Trophoblast cell (in vitro differentiated cells and primary cell): ENCODE measurements around the gene IMPG2.
A peak's percentile ranks its signal among the peaks of the same experiment; 100 is the strongest.

Experiments
- DNase-seq, 2 donors: peaks; one replicate each; pipeline ENCODE4 v3.0.0-alpha.2; 2016
- H2AFZ ChIP-seq: 2 replicates; pipeline ENCODE4 v1.6.1; 2013; ENCODE audit warnings: low read length, moderate library complexity, mild to moderate bottlenecking; ENCODE audit not compliant: insufficient read depth, poor library complexity
- H2AK5ac ChIP-seq: 2 replicates; pipeline ENCODE4 v1.6.1; 2013; ENCODE audit warnings: mild to moderate bottlenecking, low read length
- H2BK120ac ChIP-seq: 2 replicates; pipeline ENCODE4 v1.6.1; 2013; ENCODE audit warnings: low read length, mild to moderate bottlenecking, moderate library complexity; ENCODE audit not compliant: insufficient read depth, poor library complexity
- H2BK12ac ChIP-seq: 2 replicates; pipeline ENCODE4 v1.6.1; 2013; ENCODE audit warnings: mild to moderate bottlenecking, low read length, moderate library complexity
- H2BK5ac ChIP-seq: 2 replicates; pipeline ENCODE4 v1.6.1; 2013; ENCODE audit warnings: low read length, low read depth, moderate library complexity, mild to moderate bottlenecking; ENCODE audit not compliant: poor library complexity
- H3K14ac ChIP-seq: 2 replicates; pipeline ENCODE4 v1.6.1; 2013; ENCODE audit warnings: mild to moderate bottlenecking, low read length
- H3K18ac ChIP-seq: 2 replicates; pipeline ENCODE4 v1.6.1; 2013; ENCODE audit warnings: mild to moderate bottlenecking, low read length
- H3K23ac ChIP-seq: 2 replicates; pipeline ENCODE4 v1.6.1; 2013; ENCODE audit warnings: low read length
- H3K27ac ChIP-seq: 2 replicates; pipeline ENCODE4 v1.5.1; 2013; ENCODE audit warnings: low read depth, mild to moderate bottlenecking, inconsistent platforms, low read length, moderate library complexity
- H3K27me3 ChIP-seq: 2 replicates; pipeline ENCODE4 v1.6.1; 2013; ENCODE audit warnings: inconsistent platforms, mild to moderate bottlenecking, low read length, moderate library complexity; ENCODE audit not compliant: insufficient read depth
- H3K36me3 ChIP-seq, 2 experiments: 1 replicate in 1 of 2; 2 replicates in 1 of 2; pipeline ENCODE4 v1.6.1; 2013; ENCODE audit warnings: low read length in 2 of 2, mild to moderate bottlenecking in 2 of 2, moderate library complexity in 1 of 2; ENCODE audit not compliant: insufficient read depth in 2 of 2, control insufficient read depth in 1 of 2
- H3K4ac ChIP-seq: 2 replicates; pipeline ENCODE4 v1.6.1; 2013; ENCODE audit warnings: low read depth, mild to moderate bottlenecking, low read length, moderate library complexity
- H3K4me1 ChIP-seq, 2 experiments: 1 replicate in 1 of 2; 2 replicates in 1 of 2; pipeline ENCODE4 v1.6.1; 2013; ENCODE audit warnings: low read length in 2 of 2, mild to moderate bottlenecking in 2 of 2, moderate library complexity in 1 of 2; ENCODE audit not compliant: insufficient read depth in 2 of 2, control insufficient read depth in 1 of 2
- H3K4me2 ChIP-seq: 2 replicates; pipeline ENCODE4 v1.6.1; 2013; ENCODE audit warnings: inconsistent platforms, mild to moderate bottlenecking, low read length, moderate library complexity
- H3K4me3 ChIP-seq: 2 replicates; pipeline ENCODE4 v1.5.1; 2013; ENCODE audit warnings: mild to moderate bottlenecking, low read depth, low read length, inconsistent platforms
- H3K79me1 ChIP-seq: one replicate; pipeline ENCODE4 v1.6.1; 2013; ENCODE audit warnings: low read length
- H3K79me2 ChIP-seq: 2 replicates; pipeline ENCODE4 v1.6.1; 2013; ENCODE audit warnings: low read length, mild to moderate bottlenecking; ENCODE audit not compliant: control insufficient read depth, insufficient read depth, poor library complexity
- H3K9ac ChIP-seq: 2 replicates; pipeline ENCODE4 v1.6.1; 2013; ENCODE audit warnings: mild to moderate bottlenecking, low read length
- H3K9me3 ChIP-seq: 2 replicates; pipeline ENCODE4 v1.6.1; 2013; ENCODE audit warnings: low read depth, mild to moderate bottlenecking, control low read depth, inconsistent platforms, low read length; ENCODE audit not compliant: insufficient read depth
- H4K12ac ChIP-seq: 2 replicates; pipeline ENCODE4 v1.6.1; 2013; ENCODE audit warnings: low read depth, mild to moderate bottlenecking, low read length, moderate library complexity
- H4K8ac ChIP-seq: 2 replicates; pipeline ENCODE4 v1.6.1; 2013; ENCODE audit warnings: low read depth, mild to moderate bottlenecking, low read length, moderate library complexity
- H4K91ac ChIP-seq: one replicate; pipeline ENCODE4 v1.6.1; 2013; ENCODE audit warnings: low read depth, mild to moderate bottlenecking, low read length, moderate library complexity
- WGBS: extraction: QIAGEN DNeasy Blood & Tissue Kit; methylation state at CpG from one replicate; pipeline ENCODE4 v1.1.7; 2013; ENCODE audit warnings: missing lambda C conversion rate; ENCODE audit not compliant: insufficient read length, insufficient coverage; ENCODE audit errors: extremely low coverage; 5-methylcytosine and 5-hydroxymethylcytosine counted together

The IMPG2 gene

GRCh38 chr3:101182734-101183133 is 137.6 kb downstream of the IMPG2 start:
- no peaks in the 10 kb centered on the region for H3K79me2 ChIP-seq
- H3K4me2 ChIP-seq, result no peak overlapping the region
- H3K36me3 ChIP-seq, result no peaks in the 10 kb centered on the region
- no peak overlapping the region for H4K12ac ChIP-seq
- H2BK120ac ChIP-seq, result no peak overlapping the region
- no peak overlapping the region for H2BK12ac ChIP-seq
- H4K8ac ChIP-seq, result no peak overlapping the region
- H3K4me3 ChIP-seq, result no peak overlapping the region
- H3K14ac ChIP-seq, result no peak overlapping the region
- no peak overlapping the region for H2BK5ac ChIP-seq
- peaks cover 2 to 13% of the 10 kb centered on the region in 2 experiments for H3K4me1 ChIP-seq
- H3K18ac ChIP-seq, result no peak overlapping the region
- H2AK5ac ChIP-seq, result no peak overlapping the region
- H4K91ac ChIP-seq, result no peak overlapping the region
- H3K27ac ChIP-seq, result peak overlapping the region; percentile 17
- no peaks in the 10 kb centered on the region for H3K27me3 ChIP-seq
- H2AFZ ChIP-seq, result no peak overlapping the region
- H3K9ac ChIP-seq, result no peak overlapping the region
- H3K4ac ChIP-seq, result no peak overlapping the region
- peaks cover 2% of the 10 kb centered on the region for H3K9me3 ChIP-seq
- no peak overlapping the region for H3K23ac ChIP-seq
- peak; percentile 55 to 71 for DNase-seq
- H3K79me1 ChIP-seq, result peaks cover 5% of the 10 kb centered on the region
- no CpG with 5 or more reads among the region's 1 CpG for WGBS

GRCh38 chr3:101181801-101182200 is 138.6 kb downstream of the IMPG2 start:
- Histone ChIP-seq H3K79me1 (peaks cover 5% of the 10 kb centered on the region), H4K8ac (no peak overlapping the region), H2AFZ (no peak overlapping the region), H3K14ac (no peak overlapping the region), H3K9me3 (peaks cover 2% of the 10 kb centered on the region), H3K79me2 (no peaks in the 10 kb centered on the region), H3K4me3 (no peak overlapping the region), H3K18ac (no peak overlapping the region), H2BK5ac (no peak overlapping the region), H3K23ac (no peak overlapping the region), H3K27ac (no peak overlapping the region), H2AK5ac (no peak overlapping the region), H2BK120ac (no peak overlapping the region), H3K9ac (no peak overlapping the region), H3K4me2 (no peak overlapping the region), H4K12ac (no peak overlapping the region), H4K91ac (no peak overlapping the region), H3K4ac (no peak overlapping the region), H2BK12ac (no peak overlapping the region), H3K4me1 (peaks cover 2 to 13% of the 10 kb centered on the region in 2 experiments), H3K36me3 (no peaks in the 10 kb centered on the region), H3K27me3 (no peaks in the 10 kb centered on the region)
- no peak for DNase-seq

GRCh38 chr3:101179637-101180036 is 140.7 kb downstream of the IMPG2 start:
- no peak overlapping the region for H3K9ac ChIP-seq
- H3K9me3 ChIP-seq, result peaks cover 2% of the 10 kb centered on the region
- H3K4me2 ChIP-seq, result no peak overlapping the region
- no peak overlapping the region for H2BK120ac ChIP-seq
- H2BK12ac ChIP-seq, result no peak overlapping the region
- H3K36me3 ChIP-seq, result no peaks in the 10 kb centered on the region
- H3K27ac ChIP-seq, result no peak overlapping the region
- peaks cover 5% of the 10 kb centered on the region for H3K79me1 ChIP-seq
- no peak overlapping the region for H3K4ac ChIP-seq
- peak; percentile 53 to 71 for DNase-seq
- WGBS, result no CpG with 5 or more reads among the region's 3 CpGs
- H4K8ac ChIP-seq, result no peak overlapping the region
- H3K79me2 ChIP-seq, result no peaks in the 10 kb centered on the region
- H4K12ac ChIP-seq, result no peak overlapping the region
- H3K27me3 ChIP-seq, result no peaks in the 10 kb centered on the region
- H3K14ac ChIP-seq, result no peak overlapping the region
- no peak overlapping the region for H2AK5ac ChIP-seq
- H2AFZ ChIP-seq, result no peak overlapping the region
- H3K4me3 ChIP-seq, result no peak overlapping the region
- peaks cover 2 to 13% of the 10 kb centered on the region in 2 experiments for H3K4me1 ChIP-seq
- H3K18ac ChIP-seq, result no peak overlapping the region
- no peak overlapping the region for H2BK5ac ChIP-seq
- no peak overlapping the region for H3K23ac ChIP-seq
- no peak overlapping the region for H4K91ac ChIP-seq

- no peak for DNase-seq
- Histone ChIP-seq H3K4me2 (no peak overlapping the region), H3K14ac (no peak overlapping the region), H2AFZ (no peak overlapping the region), H2AK5ac (no peak overlapping the region), H3K27me3 (no peaks in the 10 kb centered on the region), H3K4ac (no peak overlapping the region), H2BK120ac (no peak overlapping the region), H3K9ac (no peak overlapping the region), H3K4me1 (peaks cover 0 to 7% of the 10 kb centered on the region in 2 experiments), H3K79me2 (no peaks in the 10 kb centered on the region), H3K9me3 (peaks cover 2% of the 10 kb centered on the region), H3K4me3 (no peak overlapping the region), H4K91ac (no peak overlapping the region), H3K27ac (no peak overlapping the region), H3K23ac (no peak overlapping the region), H3K18ac (no peak overlapping the region), H4K12ac (no peak overlapping the region), H2BK12ac (no peak overlapping the region), H2BK5ac (no peak overlapping the region), H4K8ac (no peak overlapping the region), H3K79me1 (peaks cover 4% of the 10 kb centered on the region), H3K36me3 (no peaks in the 10 kb centered on the region)
Observed at GRCh38 chr3:101177577-101177976, 142.8 kb downstream of the IMPG2 start.
